OCI-LY1 (cell line): Measurements from ENCODE around the gene MERTK.

Experiments
- H2AFZ ChIP-seq: fragments of 200-600 bp; sonication (generic), shearing (Covaris generic); 2 replicates; pipeline ENCODE4 v1.6.0; 2014; ENCODE audit warnings: antibody characterized with exemption, mild to moderate bottlenecking, low read length
- H3F3A ChIP-seq: fragments of 200-600 bp; sonication (generic), shearing (Covaris generic); 2 replicates; pipeline ENCODE4 v1.6.0; 2014; ENCODE audit warnings: mild to moderate bottlenecking, antibody characterized with exemption, low read length, moderate library complexity; ENCODE audit not compliant: insufficient read depth
- H3K27ac ChIP-seq: fragments of 200-600 bp; sonication (generic); 2 replicates; pipeline ENCODE4 v1.5.1; 2014; ENCODE audit warnings: low read length, mixed run types, mild to moderate bottlenecking, low read depth; ENCODE audit not compliant: poor library complexity, severe bottlenecking
- H3K27me3 ChIP-seq: fragments of 200-600 bp; sonication (generic); 2 replicates; pipeline ENCODE4 v1.6.0; 2014; ENCODE audit warnings: antibody characterized with exemption, mild to moderate bottlenecking, low read length, moderate library complexity; ENCODE audit not compliant: insufficient read depth
- H3K36me3 ChIP-seq: fragments of 200-600 bp; sonication (generic); 2 replicates; pipeline ENCODE4 v1.6.1; 2014; ENCODE audit warnings: mild to moderate bottlenecking, antibody characterized with exemption, low read length, moderate library complexity, mixed read lengths; ENCODE audit not compliant: insufficient read depth
- H3K4me1 ChIP-seq: fragments of 200-600 bp; sonication (generic); 2 replicates; pipeline ENCODE4 v1.5.1; 2014; ENCODE audit warnings: mild to moderate bottlenecking, low read length, moderate library complexity; ENCODE audit not compliant: insufficient read depth, severe bottlenecking
- H3K4me2 ChIP-seq: fragments of 200-600 bp; sonication (generic), shearing (Covaris generic); 2 replicates; pipeline ENCODE4 v1.6.1; 2014; ENCODE audit warnings: low read length
- H3K4me3 ChIP-seq: fragments of 200-600 bp; sonication (generic); 2 replicates; pipeline ENCODE4 v1.5.1; 2014; ENCODE audit warnings: low read length, low read depth, mild to moderate bottlenecking, mixed read lengths; ENCODE audit not compliant: poor library complexity, severe bottlenecking
- H3K79me2 ChIP-seq: fragments of 200-600 bp; shearing (Covaris generic); 2 replicates; pipeline ENCODE4 v1.6.1; 2016; ENCODE audit warnings: mixed run types, low read length, mixed read lengths; ENCODE audit not compliant: insufficient read depth
- H3K9ac ChIP-seq: fragments of 200-600 bp; sonication (generic), shearing (Covaris generic); 2 replicates; pipeline ENCODE4 v1.6.1; 2014; ENCODE audit warnings: mild to moderate bottlenecking, low read length, mixed read lengths
- H3K9me2 ChIP-seq: fragments of 200-600 bp; sonication (generic), shearing (Covaris generic); 2 replicates; pipeline ENCODE4 v1.6.1; 2014; ENCODE audit warnings: low read depth, mild to moderate bottlenecking, low read length, mixed read lengths
- H3K9me3 ChIP-seq: fragments of 200-600 bp; shearing (Covaris generic); 2 replicates; pipeline ENCODE4 v1.6.1; 2014; ENCODE audit warnings: low read length, mixed read lengths
- H4K20me1 ChIP-seq: fragments of 200-600 bp; sonication (generic), shearing (Covaris generic); 2 replicates; pipeline ENCODE4 v1.6.0; 2016; ENCODE audit warnings: mild to moderate bottlenecking, low read length; ENCODE audit not compliant: insufficient read depth
- CTCF ChIP-seq: fragments of 200-600 bp; sonication (generic), shearing (Covaris generic); IDR thresholded peaks from 2 replicates; pipeline ENCODE4 v1.5.1; 2017; ENCODE audit warnings: mild to moderate bottlenecking, antibody characterized with exemption, low read length, moderate library complexity, mixed read lengths
- EZH2 ChIP-seq: fragments of 200-600 bp; sonication (generic), shearing (Covaris generic); IDR thresholded peaks from 2 replicates; pipeline ENCODE4 v1.8.0; 2017; ENCODE audit warnings: borderline replicate concordance, mixed run types, mild to moderate bottlenecking, antibody characterized with exemption, low read length, moderate library complexity, mixed read lengths

Gene MERTK

GRCh38 chr2:111919365-111919764 is 21.0 kb downstream of the MERTK start:
- TF ChIP-seq EZH2 (no peak), CTCF (no peak)
- H3K9ac ChIP-seq: no peak overlapping the region
- H3K4me2 ChIP-seq: no peak overlapping the region
- no peaks in the 10 kb centered on the region for H3K79me2 ChIP-seq
- no peaks in the 10 kb centered on the region for H3K9me2 ChIP-seq
- H2AFZ ChIP-seq: no peak overlapping the region
- no peaks in the 10 kb centered on the region for H3K9me3 ChIP-seq
- H3K4me1 ChIP-seq: no peaks in the 10 kb centered on the region
- no peak overlapping the region for H3K27ac ChIP-seq
- no peaks in the 10 kb centered on the region for H3F3A ChIP-seq
- H3K4me3 ChIP-seq: no peak overlapping the region
- H4K20me1 ChIP-seq: no peaks in the 10 kb centered on the region
- no peaks in the 10 kb centered on the region for H3K36me3 ChIP-seq
- H3K27me3 ChIP-seq: no peaks in the 10 kb centered on the region; the same call in 1 of the 2 replicates

- no peak overlapping the region for H3K4me3 ChIP-seq
- no peak for TF ChIP-seq CTCF
- TF ChIP-seq EZH2: no peak
- H3K9me3 ChIP-seq: no peaks in the 10 kb centered on the region
- H3K9me2 ChIP-seq: no peaks in the 10 kb centered on the region
- H2AFZ ChIP-seq: no peak overlapping the region
- no peaks in the 10 kb centered on the region for H3F3A ChIP-seq
- no peaks in the 10 kb centered on the region; the same call in 1 of the 2 replicates for H3K27me3 ChIP-seq
- H3K4me2 ChIP-seq: no peak overlapping the region
- no peaks in the 10 kb centered on the region for H3K4me1 ChIP-seq
- H3K27ac ChIP-seq: no peak overlapping the region
- no peaks in the 10 kb centered on the region for H4K20me1 ChIP-seq
- H3K9ac ChIP-seq: no peak overlapping the region
- no peaks in the 10 kb centered on the region for H3K36me3 ChIP-seq
- no peaks in the 10 kb centered on the region for H3K79me2 ChIP-seq
These were observed 21.6 kb downstream of the MERTK start for GRCh38 chr2:111919794-111920608.

GRCh38 chr2:111923276-111923804 is 24.9 kb downstream of the MERTK start:
- Histone ChIP-seq H3K79me2 (no peaks in the 10 kb centered on the region), H2AFZ (no peak overlapping the region), H3K9me2 (no peaks in the 10 kb centered on the region), H3K27me3 (no peaks in the 10 kb centered on the region; the same call in 1 of the 2 replicates), H3K4me3 (no peak overlapping the region), H3K36me3 (no peaks in the 10 kb centered on the region), H4K20me1 (no peaks in the 10 kb centered on the region), H3K9me3 (no peaks in the 10 kb centered on the region), H3K27ac (no peak overlapping the region), H3K4me2 (no peak overlapping the region), H3K4me1 (no peaks in the 10 kb centered on the region), H3F3A (no peaks in the 10 kb centered on the region), H3K9ac (no peak overlapping the region)
- TF ChIP-seq CTCF (no peak), EZH2 (no peak)
